K562 (cell line): ENCODE results near the gene HJV. TPM values are rescaled to one million over a fixed set of nuclear protein-coding genes. Genes with fewer than 3 reads are reported as not detected.

Source experiments
- FOXJ3 ChIP-seq: sonication (generic); formaldehyde crosslinking; IDR thresholded peaks from 2 replicates; pipeline ENCODE4 v1.4.0; 2020; ENCODE audit warnings: mild to moderate bottlenecking, missing genetic modification reagents
- HMGN3 ChIP-seq: IDR thresholded peaks from 2 replicates; pipeline ENCODE4 v1.6.1; 2011; ENCODE audit warnings: borderline replicate concordance, low read depth, mild to moderate bottlenecking, mixed read lengths, low read length; ENCODE audit not compliant: insufficient read length; ENCODE audit errors: extremely low read depth
- NFIX ChIP-seq: fragments of 250-450 bp; sonication (Bioruptor Pico); IDR thresholded peaks from 2 replicates; pipeline ENCODE4 v1.4.0; 2020; ENCODE audit warnings: low read depth, mild to moderate bottlenecking, moderate library complexity
- NR2C1 ChIP-seq, 2 experiments: fragments of 450-650 bp; IDR thresholded peaks; 2 replicates each; pipeline ENCODE4 v1.6.1; 2017; ENCODE audit warnings: mild to moderate bottlenecking in 2 of 2, antibody characterized with exemption in 1 of 2, inconsistent platforms in 1 of 2, missing compliant biosample characterization in 1 of 2, missing genetic modification characterization in 1 of 2
- RBM25 ChIP-seq: fragments of 200-400 bp; formaldehyde crosslinking; IDR thresholded peaks from 2 replicates; pipeline ENCODE4 v1.6.1; 2018; ENCODE audit warnings: low read length, low read depth, moderate library complexity; ENCODE audit not compliant: severe bottlenecking
- SMAD4 ChIP-seq: fragments of 250-450 bp; sonication (Bioruptor Pico); conservative IDR thresholded peaks from 2 replicates; pipeline ENCODE4 v1.8.0; 2021; ENCODE audit warnings: inconsistent platforms, mild to moderate bottlenecking, moderate library complexity
- SREBF2 ChIP-seq: sonication (generic); formaldehyde crosslinking; IDR thresholded peaks from 2 replicates; pipeline ENCODE4 v1.4.0; 2020; ENCODE audit warnings: mild to moderate bottlenecking, missing genetic modification reagents
- ZNF282 ChIP-seq: sonication (generic); formaldehyde crosslinking; IDR thresholded peaks from 2 replicates; pipeline ENCODE4 v1.8.1; 2023; ENCODE audit warnings: missing genetic modification reagents
- ZNF766 ChIP-seq: fragments of 200-800 bp; sonication (Bioruptor generic); conservative IDR thresholded peaks from 2 replicates; pipeline ENCODE4 v1.6.1; 2016; ENCODE audit warnings: missing genetic modification characterization, missing compliant biosample characterization
- polyA plus RNA-seq, 8 experiments: library from polyadenylated mRNA; depleted of rRNA in 4 of 8; stranded (reverse) in 5 of 8; unstranded in 3 of 8; fragments of >200 nt; fragmentation: Nextera tagmentation in 2 of 8; fragmentation: Illumina TruSeq in 1 of 8; extraction: Ambion mirVana in 2 of 8; extraction: Trizol in 1 of 8; gene quantifications; 2 replicates each; pipeline versions ENCODE4 v1.2.1 to v1.2.3, GENCODE V29; 2011 to 2014; ENCODE audit warnings: inconsistent platforms in 1 of 8, missing spikeins in 1 of 8
- total RNA-seq, 7 experiments: library from RNA; depleted of rRNA in 6 of 7; stranded (reverse); fragments of >200 nt in 6 of 7; fragmentation: Illumina TruSeq in 2 of 7; extraction: Trizol in 2 of 7; gene quantifications; 2 replicates each; pipeline versions ENCODE4 v1.2.1 to v1.2.3, GENCODE V29; 2011 to 2021; ENCODE audit warnings: low replicate concordance in 1 of 7
- TF ChIP-seq, protein P1 (sequence below), 2 experiments: fragments of 450-650 bp; IDR thresholded peaks; 2 replicates each; pipeline ENCODE4 v1.6.1; 2016
- TF ChIP-seq, protein P2 (sequence below): sonication (generic); formaldehyde crosslinking; IDR thresholded peaks from 2 replicates; pipeline ENCODE4 v1.8.1; 2022; ENCODE audit warnings: missing genetic modification reagents
- TF ChIP-seq, protein P3 (sequence below), 2 experiments: IDR thresholded peaks in 1 of 2; conservative IDR thresholded peaks in 1 of 2; 2 replicates each; pipeline ENCODE4 v1.6.1; 2016; ENCODE audit warnings: low read depth in 2 of 2, mild to moderate bottlenecking in 1 of 2, missing compliant biosample characterization in 1 of 2, missing genetic modification characterization in 1 of 2, moderate library complexity in 1 of 2
- TF ChIP-seq, protein P4 (sequence below): fragments of 450-650 bp; IDR thresholded peaks from 2 replicates; pipeline ENCODE4 v1.6.1; 2017; ENCODE audit warnings: antibody characterized with exemption, mild to moderate bottlenecking

Gene HJV
- total and polyA plus RNA-seq, 9 of the 15 experiments (the other 6 are each of a cell fraction or from before 2014, with no cell fraction given): 1.0 to 6.6 (median 2.4) TPM

DNA sequence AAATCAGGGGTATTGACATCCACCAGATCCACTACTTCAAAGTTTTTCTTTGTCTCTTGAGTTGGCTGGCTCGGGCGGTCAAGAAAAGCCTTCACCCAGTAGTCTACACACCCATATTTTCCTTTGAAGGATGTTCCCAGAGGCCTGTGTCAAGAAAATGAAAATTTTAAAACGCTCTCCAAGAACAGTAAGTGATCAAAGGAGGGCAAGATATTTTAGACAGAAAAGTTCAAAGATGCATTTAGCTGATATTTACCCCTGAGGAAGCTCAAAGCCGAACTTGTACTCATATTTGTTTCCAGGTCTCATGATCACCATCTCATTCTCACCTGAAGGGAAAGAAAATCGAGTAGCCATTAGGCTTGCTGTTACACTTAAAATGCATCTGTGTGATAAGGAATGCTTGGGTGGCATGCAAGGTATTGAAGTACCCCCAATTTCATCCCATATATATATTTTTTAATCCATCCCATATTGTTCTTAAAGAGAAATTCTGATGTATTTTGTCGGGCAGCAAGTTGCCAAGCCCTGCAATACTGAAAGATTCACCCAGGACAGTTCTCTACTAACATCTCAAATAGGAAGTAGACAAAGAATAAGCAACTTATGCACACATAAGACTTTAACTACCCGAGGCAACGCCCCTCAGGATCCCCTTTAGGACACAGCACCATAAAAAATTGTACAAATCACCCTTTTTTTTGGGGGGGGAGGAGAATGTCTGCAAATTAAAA, 26.2 kb downstream of the HJV start (continued):
- TF ChIP-seq, protein P1, sequence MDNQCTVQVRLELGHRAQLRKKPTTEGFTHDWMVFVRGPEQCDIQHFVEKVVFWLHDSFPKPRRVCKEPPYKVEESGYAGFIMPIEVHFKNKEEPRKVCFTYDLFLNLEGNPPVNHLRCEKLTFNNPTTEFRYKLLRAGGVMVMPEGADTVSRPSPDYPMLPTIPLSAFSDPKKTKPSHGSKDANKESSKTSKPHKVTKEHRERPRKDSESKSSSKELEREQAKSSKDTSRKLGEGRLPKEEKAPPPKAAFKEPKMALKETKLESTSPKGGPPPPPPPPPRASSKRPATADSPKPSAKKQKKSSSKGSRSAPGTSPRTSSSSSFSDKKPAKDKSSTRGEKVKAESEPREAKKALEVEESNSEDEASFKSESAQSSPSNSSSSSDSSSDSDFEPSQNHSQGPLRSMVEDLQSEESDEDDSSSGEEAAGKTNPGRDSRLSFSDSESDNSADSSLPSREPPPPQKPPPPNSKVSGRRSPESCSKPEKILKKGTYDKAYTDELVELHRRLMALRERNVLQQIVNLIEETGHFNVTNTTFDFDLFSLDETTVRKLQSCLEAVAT (IDR thresholded peaks at IDR 0.05): peak; percentile 13 to 59
- TF ChIP-seq, protein P2, sequence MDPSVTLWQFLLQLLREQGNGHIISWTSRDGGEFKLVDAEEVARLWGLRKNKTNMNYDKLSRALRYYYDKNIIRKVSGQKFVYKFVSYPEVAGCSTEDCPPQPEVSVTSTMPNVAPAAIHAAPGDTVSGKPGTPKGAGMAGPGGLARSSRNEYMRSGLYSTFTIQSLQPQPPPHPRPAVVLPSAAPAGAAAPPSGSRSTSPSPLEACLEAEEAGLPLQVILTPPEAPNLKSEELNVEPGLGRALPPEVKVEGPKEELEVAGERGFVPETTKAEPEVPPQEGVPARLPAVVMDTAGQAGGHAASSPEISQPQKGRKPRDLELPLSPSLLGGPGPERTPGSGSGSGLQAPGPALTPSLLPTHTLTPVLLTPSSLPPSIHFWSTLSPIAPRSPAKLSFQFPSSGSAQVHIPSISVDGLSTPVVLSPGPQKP (CRISPR knock-in tag): no peak
- no peak for TF ChIP-seq FOXJ3 (CRISPR knock-in tag)
- TF ChIP-seq NR2C1 (IDR thresholded peaks at IDR 0.05): no peak
- no peak for TF ChIP-seq NR2C1 (tag; IDR thresholded peaks at IDR 0.05)
- TF ChIP-seq, protein P3, sequence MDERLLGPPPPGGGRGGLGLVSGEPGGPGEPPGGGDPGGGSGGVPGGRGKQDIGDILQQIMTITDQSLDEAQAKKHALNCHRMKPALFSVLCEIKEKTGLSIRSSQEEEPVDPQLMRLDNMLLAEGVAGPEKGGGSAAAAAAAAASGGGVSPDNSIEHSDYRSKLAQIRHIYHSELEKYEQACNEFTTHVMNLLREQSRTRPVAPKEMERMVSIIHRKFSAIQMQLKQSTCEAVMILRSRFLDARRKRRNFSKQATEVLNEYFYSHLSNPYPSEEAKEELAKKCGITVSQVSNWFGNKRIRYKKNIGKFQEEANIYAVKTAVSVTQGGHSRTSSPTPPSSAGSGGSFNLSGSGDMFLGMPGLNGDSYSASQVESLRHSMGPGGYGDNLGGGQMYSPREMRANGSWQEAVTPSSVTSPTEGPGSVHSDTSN (CRISPR knock-in tag; IDR thresholded peaks at IDR 0.05; ENCODE audit: low read depth): no peak
- TF ChIP-seq, protein P3 (tag; conservative IDR thresholded peaks at IDR 0.05; ENCODE audit: low read depth): no peak
- no peak for TF ChIP-seq RBM25
- TF ChIP-seq ZNF282 (CRISPR knock-in tag): no peak
- no peak for TF ChIP-seq SMAD4 (CRISPR knock-in tag)
- TF ChIP-seq ZNF766: no peak
- TF ChIP-seq NFIX: no peak
- no peak for TF ChIP-seq SREBF2 (CRISPR knock-in tag)
- TF ChIP-seq HMGN3: no peak
- TF ChIP-seq, protein P4, sequence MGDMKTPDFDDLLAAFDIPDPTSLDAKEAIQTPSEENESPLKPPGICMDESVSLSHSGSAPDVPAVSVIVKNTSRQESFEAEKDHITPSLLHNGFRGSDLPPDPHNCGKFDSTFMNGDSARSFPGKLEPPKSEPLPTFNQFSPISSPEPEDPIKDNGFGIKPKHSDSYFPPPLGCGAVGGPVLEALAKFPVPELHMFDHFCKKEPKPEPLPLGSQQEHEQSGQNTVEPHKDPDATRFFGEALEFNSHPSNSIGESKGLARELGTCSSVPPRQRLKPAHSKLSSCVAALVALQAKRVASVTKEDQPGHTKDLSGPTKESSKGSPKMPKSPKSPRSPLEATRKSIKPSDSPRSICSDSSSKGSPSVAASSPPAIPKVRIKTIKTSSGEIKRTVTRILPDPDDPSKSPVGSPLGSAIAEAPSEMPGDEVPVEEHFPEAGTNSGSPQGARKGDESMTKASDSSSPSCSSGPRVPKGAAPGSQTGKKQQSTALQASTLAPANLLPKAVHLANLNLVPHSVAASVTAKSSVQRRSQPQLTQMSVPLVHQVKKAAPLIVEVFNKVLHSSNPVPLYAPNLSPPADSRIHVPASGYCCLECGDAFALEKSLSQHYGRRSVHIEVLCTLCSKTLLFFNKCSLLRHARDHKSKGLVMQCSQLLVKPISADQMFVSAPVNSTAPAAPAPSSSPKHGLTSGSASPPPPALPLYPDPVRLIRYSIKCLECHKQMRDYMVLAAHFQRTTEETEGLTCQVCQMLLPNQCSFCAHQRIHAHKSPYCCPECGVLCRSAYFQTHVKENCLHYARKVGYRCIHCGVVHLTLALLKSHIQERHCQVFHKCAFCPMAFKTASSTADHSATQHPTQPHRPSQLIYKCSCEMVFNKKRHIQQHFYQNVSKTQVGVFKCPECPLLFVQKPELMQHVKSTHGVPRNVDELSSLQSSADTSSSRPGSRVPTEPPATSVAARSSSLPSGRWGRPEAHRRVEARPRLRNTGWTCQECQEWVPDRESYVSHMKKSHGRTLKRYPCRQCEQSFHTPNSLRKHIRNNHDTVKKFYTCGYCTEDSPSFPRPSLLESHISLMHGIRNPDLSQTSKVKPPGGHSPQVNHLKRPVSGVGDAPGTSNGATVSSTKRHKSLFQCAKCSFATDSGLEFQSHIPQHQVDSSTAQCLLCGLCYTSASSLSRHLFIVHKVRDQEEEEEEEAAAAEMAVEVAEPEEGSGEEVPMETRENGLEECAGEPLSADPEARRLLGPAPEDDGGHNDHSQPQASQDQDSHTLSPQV: no peak
